Measurements from ENCODE around the gene PRSS8.

The PRSS8 gene

GRCh38 chr16:31133046-31133501 lies 2.5 kb downstream of the PRSS8 start:
- Histone ChIP-seq H2AFZ (ENCODE audit: low read length) (no peak overlapping the region), H3K27me3 (ENCODE audit: insufficient read depth, low read length, poor library complexity, severe bottlenecking) (no peaks in the 10 kb centered on the region), H3K4me1 (ENCODE audit: insufficient read depth, low read length, poor library complexity, severe bottlenecking) (no peaks in the 10 kb centered on the region), H3K4me2 (ENCODE audit: low read depth, low read length, poor library complexity, severe bottlenecking) (no peak overlapping the region), H3K9me3 (ENCODE audit: insufficient read depth, low read depth, low read length) (no peaks in the 10 kb centered on the region), H3K4me3 (ENCODE audit: low read length, poor library complexity, severe bottlenecking) (no peak overlapping the region), H4K20me1 (ENCODE audit: insufficient read depth, low read length, poor library complexity, severe bottlenecking) (no peaks in the 10 kb centered on the region), H3K79me2 (ENCODE audit: insufficient read depth, low read length) (no peaks in the 10 kb centered on the region), H3K9ac (ENCODE audit: low read depth, low read length, poor library complexity, severe bottlenecking) (no peak overlapping the region), H3K9me2 (replicated peaks; ENCODE audit: low read depth, low read length) (no peaks in the 10 kb centered on the region), H3K36me3 (ENCODE audit: insufficient read depth, low read length) (no peaks in the 10 kb centered on the region), H3F3A (ENCODE audit: low read depth) (no peaks in the 10 kb centered on the region)
- TF ChIP-seq CTCF (conservative IDR thresholded peaks at IDR 0.05; ENCODE audit: low read length) = no peak
- TF ChIP-seq EZH2phosphoT487 (IDR thresholded peaks at IDR 0.05; ENCODE audit: borderline replicate concordance) = no peak

GRCh38 chr16:31132303-31132979 lies 3.1 kb downstream of the PRSS8 start:
- Histone ChIP-seq H3K4me1 (ENCODE audit: insufficient read depth, low read length, poor library complexity, severe bottlenecking) (no peaks in the 10 kb centered on the region), H3K9me2 (replicated peaks; ENCODE audit: low read depth, low read length) (no peaks in the 10 kb centered on the region)

GRCh38 chr16:31131841-31132271 lies 3.7 kb downstream of the PRSS8 start:
- TF ChIP-seq CTCF (conservative IDR thresholded peaks at IDR 0.05; ENCODE audit: low read length) (no peak), EZH2phosphoT487 (IDR thresholded peaks at IDR 0.05; ENCODE audit: borderline replicate concordance) (no peak)
- Histone ChIP-seq H3K9me2 (replicated peaks; ENCODE audit: low read depth, low read length) (no peaks in the 10 kb centered on the region), H3F3A (ENCODE audit: low read depth) (no peaks in the 10 kb centered on the region), H3K4me1 (ENCODE audit: insufficient read depth, low read length, poor library complexity, severe bottlenecking) (no peaks in the 10 kb centered on the region), H2AFZ (ENCODE audit: low read length) (no peak overlapping the region), H3K36me3 (ENCODE audit: insufficient read depth, low read length) (no peaks in the 10 kb centered on the region), H3K9me3 (ENCODE audit: insufficient read depth, low read depth, low read length) (no peaks in the 10 kb centered on the region), H3K27me3 (ENCODE audit: insufficient read depth, low read length, poor library complexity, severe bottlenecking) (no peaks in the 10 kb centered on the region), H3K4me3 (ENCODE audit: low read length, poor library complexity, severe bottlenecking) (no peak overlapping the region), H3K4me2 (ENCODE audit: low read depth, low read length, poor library complexity, severe bottlenecking) (no peak overlapping the region), H3K9ac (ENCODE audit: low read depth, low read length, poor library complexity, severe bottlenecking) (no peak overlapping the region), H4K20me1 (ENCODE audit: insufficient read depth, low read length, poor library complexity, severe bottlenecking) (no peaks in the 10 kb centered on the region), H3K79me2 (ENCODE audit: insufficient read depth, low read length) (no peaks in the 10 kb centered on the region)

More at GRCh38 chr16:31132303-31132979, 3.1 kb downstream of the PRSS8 start:
- H3K4me2 ChIP-seq (ENCODE audit: low read depth, low read length, poor library complexity, severe bottlenecking) = no peak overlapping the region
- no peak overlapping the region for H3K9ac ChIP-seq (ENCODE audit: low read depth, low read length, poor library complexity, severe bottlenecking)
- H3K4me3 ChIP-seq (ENCODE audit: low read length, poor library complexity, severe bottlenecking) = no peak overlapping the region
- H3K36me3 ChIP-seq (ENCODE audit: insufficient read depth, low read length) = no peaks in the 10 kb centered on the region
- no peak overlapping the region for H2AFZ ChIP-seq (ENCODE audit: low read length)
- no peaks in the 10 kb centered on the region for H3K27me3 ChIP-seq (ENCODE audit: insufficient read depth, low read length, poor library complexity, severe bottlenecking)
- H3K9me3 ChIP-seq (ENCODE audit: insufficient read depth, low read depth, low read length) = no peaks in the 10 kb centered on the region
- TF ChIP-seq EZH2phosphoT487 (IDR thresholded peaks at IDR 0.05; ENCODE audit: borderline replicate concordance) = no peak
- TF ChIP-seq CTCF (conservative IDR thresholded peaks at IDR 0.05; ENCODE audit: low read length) = no peak
- H3F3A ChIP-seq (ENCODE audit: low read depth) = no peaks in the 10 kb centered on the region
- no peaks in the 10 kb centered on the region for H4K20me1 ChIP-seq (ENCODE audit: insufficient read depth, low read length, poor library complexity, severe bottlenecking)
- no peaks in the 10 kb centered on the region for H3K79me2 ChIP-seq (ENCODE audit: insufficient read depth, low read length)
